HuH-7 (cell line): ENCODE results near the gene AMN.
A peak's percentile ranks its signal among the peaks of the same experiment; 100 is the strongest.
"Not testable (repeated sequence)": the region's sequence is repeated elsewhere in the genome, so short reads cannot be mapped to it uniquely, and the experiment has no call there.

Experiments
- DNase-seq: peaks from one replicate; pipeline ENCODE4 v3.0.0; 2011; ENCODE audit warnings: low spot score

The AMN gene

GRCh38 chr14:102922490-102923200 is at the start of gene AMN:
AMN (plus strand) TSS chr14:102922663; CDS start chr14:102922689, 26 bp downstream.
- peak; percentile 95 for DNase-seq

GRCh38 chr14:102873131-102873530 is 49.3 kb upstream of the AMN start:
- no peak for DNase-seq

GRCh38 chr14:102873546-102874061 is 48.9 kb upstream of the AMN start:
- DNase-seq: peak; percentile 60

- DNase-seq: no peak
Measured at GRCh38 chr14:102875652-102876051, 46.8 kb upstream of the AMN start.

- DNase-seq: not testable (repeated sequence)
Measured at GRCh38 chr14:102877511-102877910, 45.0 kb upstream of the AMN start.

DNA sequence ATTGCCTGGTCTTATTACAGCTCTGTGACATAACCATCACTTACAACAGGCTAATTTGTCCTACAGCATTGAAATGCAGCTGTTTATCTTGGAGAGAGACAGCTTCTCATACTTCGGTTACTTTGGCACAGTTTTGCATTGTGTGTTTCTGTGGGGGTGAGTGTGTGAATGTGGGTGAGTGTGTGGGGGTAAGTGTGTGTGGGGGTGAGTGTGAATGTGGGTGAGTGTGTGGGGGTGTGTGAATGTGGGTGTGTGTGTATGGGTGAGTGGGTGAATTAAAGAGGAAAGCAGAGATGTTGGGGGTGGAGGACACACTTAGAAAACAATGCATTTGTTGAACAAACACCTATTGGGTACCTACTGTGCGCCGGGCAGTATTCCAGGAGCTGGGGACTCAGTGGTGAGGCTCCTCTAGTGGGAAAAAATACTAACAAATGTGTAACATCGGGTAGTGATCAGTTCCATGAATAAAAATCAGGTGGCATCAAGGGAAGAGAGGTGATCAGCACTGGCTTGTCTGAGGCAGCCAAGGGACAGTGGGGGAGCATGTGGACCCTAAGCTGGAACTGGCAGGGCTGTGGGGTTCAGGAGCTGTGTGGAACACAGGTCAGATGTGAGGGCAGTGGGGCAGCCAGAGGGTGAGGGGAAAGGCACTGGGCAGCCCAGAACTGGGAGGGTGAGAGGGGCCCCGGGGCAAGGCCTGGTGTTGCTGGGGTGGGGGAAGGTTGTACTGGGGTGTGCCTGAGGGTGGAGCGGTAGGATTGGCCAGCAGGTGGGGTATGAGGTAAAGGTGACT is 44.1 kb upstream of the AMN start:
- no peak for DNase-seq

DNA sequence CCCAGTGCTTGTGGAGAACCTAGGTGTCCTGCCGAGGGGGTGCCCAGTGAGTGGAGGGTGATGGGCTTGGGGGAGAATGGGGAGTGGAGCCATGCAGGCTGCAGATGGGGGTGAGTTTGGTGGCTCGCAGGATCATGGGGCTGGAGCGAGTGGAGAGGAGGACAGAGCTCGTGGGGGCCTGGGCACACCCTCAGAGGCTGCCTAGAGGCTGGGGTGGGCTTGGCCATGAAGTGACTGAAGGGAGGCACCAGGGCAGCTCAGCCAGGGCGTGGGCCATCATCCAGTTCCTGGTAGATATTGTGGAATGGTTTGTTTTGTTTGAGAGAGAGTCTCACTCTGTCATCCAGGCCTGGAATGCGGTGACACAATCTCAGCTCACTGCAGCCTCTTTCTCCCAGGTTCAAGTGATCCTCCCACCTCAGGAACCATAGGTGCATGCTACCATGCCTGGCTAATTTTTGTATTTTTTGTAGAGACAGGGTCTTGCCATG is 43.4 kb upstream of the AMN start:
- peak; percentile 53 for DNase-seq

GRCh38 chr14:102882226-102882906 is 40.1 kb upstream of the AMN start:
- no peak for DNase-seq

DNA sequence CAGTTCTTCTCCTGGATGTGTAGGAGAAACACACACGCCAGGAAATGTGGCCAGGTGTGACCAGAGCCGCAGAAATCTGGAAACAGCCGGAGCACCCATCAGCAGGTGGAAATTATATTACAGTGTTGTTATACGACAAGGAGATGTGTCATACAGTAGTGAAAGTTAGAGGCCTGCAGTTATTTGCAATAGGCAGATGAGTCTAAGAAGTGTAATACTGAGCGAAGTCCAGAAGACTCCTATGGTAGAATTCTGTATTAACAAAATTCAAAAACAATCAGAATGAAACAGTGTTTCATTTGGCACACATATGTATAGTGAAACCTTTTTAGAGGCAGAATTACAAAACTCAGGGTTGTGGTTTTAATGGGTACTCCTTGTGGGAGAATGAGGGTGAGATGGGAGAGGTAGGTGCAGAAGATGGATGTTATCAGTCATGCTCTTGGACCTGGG is 39.3 kb upstream of the AMN start:
- no peak for DNase-seq

GRCh38 chr14:102883554-102883953 is 38.9 kb upstream of the AMN start:
- no peak for DNase-seq

GRCh38 chr14:102885737-102886447 is 36.6 kb upstream of the AMN start:
- DNase-seq: no peak

- no peak for DNase-seq
Measured at GRCh38 chr14:102888748-102889147, 33.7 kb upstream of the AMN start.

- DNase-seq: no peak
Measured at GRCh38 chr14:102889615-102890014, 32.8 kb upstream of the AMN start.

- no peak for DNase-seq
Measured at GRCh38 chr14:102891111-102891510, 31.4 kb upstream of the AMN start.

DNA sequence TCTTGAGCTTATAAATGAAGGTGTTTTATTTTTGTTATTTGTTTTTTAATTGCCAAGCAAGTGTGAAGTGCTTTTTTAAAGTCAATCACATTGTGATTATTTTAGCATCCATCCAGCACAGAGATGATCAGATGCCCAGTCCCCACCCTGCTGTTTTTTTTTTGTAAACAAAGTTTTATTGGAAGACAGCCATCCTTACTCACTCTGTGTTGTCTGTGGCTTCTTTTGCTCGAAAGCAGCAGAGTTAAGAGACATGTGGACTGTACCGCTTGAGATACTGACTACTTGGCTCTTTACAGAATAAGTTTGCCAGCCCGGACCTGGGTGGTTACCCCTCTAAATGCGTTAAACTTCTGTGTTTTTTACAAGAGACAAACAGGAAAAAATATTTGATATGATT is 30.9 kb upstream of the AMN start:
- no peak for DNase-seq

- DNase-seq: no peak
Measured at GRCh38 chr14:102892651-102893050, 29.8 kb upstream of the AMN start.

GRCh38 chr14:102893452-102893851 is 29.0 kb upstream of the AMN start:
- DNase-seq: no peak

DNA sequence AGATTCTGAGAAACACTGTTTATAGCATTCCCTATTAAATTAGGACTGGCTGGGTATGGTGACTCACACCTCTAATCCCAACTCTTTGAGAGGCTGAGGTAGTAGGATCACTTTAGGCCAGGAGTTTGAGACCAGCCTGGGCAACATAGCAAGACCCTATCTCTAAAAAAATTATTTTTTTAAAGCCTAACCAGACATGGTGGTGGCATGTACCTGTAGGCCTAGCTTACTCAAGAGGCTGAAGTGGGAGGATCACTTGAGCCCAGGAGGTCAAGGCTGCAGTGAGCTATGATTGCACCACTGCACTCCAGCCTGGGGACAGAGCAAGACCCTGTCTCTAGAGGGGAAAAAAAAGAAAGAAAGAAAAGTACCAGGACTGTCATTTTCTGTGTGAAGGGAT is 25.7 kb upstream of the AMN start:
- not testable (repeated sequence) for DNase-seq

- no peak for DNase-seq
Measured at GRCh38 chr14:102897299-102898027, 25.0 kb upstream of the AMN start.

DNA sequence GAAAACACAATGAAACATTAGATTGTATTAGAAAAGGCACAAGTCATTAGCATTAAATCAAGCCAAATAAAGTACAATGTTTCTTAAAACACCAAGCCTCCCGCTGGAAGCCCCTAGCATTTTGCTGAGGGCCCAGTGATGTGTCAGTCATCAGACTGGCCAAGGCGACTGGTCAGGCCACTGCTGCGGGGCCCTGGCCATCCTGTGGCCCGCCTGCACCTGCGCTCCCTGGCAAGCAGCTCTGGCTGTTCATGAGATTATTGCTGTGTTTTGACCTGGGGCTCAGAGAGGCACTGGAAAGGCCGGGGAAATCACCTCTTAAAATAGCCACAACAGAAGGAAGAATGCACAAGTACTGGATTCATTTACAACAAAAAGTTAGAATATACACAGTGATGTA is 24.2 kb upstream of the AMN start:
- no peak for DNase-seq
